ENCODE results near the gene FBXO3. TPM values are rescaled to one million over a fixed set of nuclear protein-coding genes. Genes with fewer than 3 reads are reported as not detected.

The FBXO3 gene
- total RNA-seq, 4 donors from 2014 or later, result 26.5 to 49.2 (median 43.8) TPM

- no peaks in the 10 kb centered on the region for H3K27me3 ChIP-seq
- TF ChIP-seq CTCF (IDR thresholded peaks at IDR 0.05), result no peak
- no peak for TF ChIP-seq EP300 (IDR thresholded peaks at IDR 0.05)
- TF ChIP-seq POLR2A (IDR thresholded peaks at IDR 0.05; ENCODE audit: low read depth), result no peak
- no peak for TF ChIP-seq POLR2AphosphoS5 (IDR thresholded peaks at IDR 0.05)
- intact Hi-C loops (cut with DNase I), result loop anchor here (10.0 kb wide), 1 partner anchor 611 kb away; the partner anchor contains the start of gene CSTF3
- H3K4me3 ChIP-seq, result peak overlapping the region in 1 of 4 donors; percentile 85
- peak overlapping the region; percentile 85 to 91 (median 87) for H3K27ac ChIP-seq (replicated peaks in 1 of 4)
- H3K4me1 ChIP-seq, result peaks cover 54 to 84% (median 64%) of the 10 kb centered on the region in 4 donors
- H3K9me3 ChIP-seq, result no peaks in the 10 kb centered on the region
- H3K36me3 ChIP-seq, result no peaks in the 10 kb centered on the region
- no peak for DNase-seq (ENCODE audit: extremely low spot score)
- 20% methylated on average over 1 of the region's 1 CpG for WGBS
Observed at GRCh38 chr11:33775832-33776470, 1.6 kb upstream of the FBXO3 start.

DNA sequence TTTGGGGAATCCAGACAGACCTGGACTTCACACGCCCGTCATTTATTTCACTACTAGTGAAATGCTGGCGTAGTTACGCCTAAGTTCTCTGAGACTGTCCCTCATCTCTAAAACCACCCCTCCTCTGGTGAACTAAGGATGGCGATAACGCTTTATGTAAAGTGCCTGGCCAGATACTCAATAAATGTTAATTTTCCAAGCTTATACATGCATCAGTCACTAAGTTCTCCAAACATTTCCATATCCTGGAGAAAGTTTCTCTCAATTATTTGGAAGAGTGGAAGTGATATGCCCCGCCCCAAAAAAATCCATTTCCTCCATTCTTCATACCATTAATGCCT lies 1.1 kb upstream of the FBXO3 start:
- WGBS, result 83% methylated on average over 7 of the region's 7 CpGs
- H3K27me3 ChIP-seq, result no peaks in the 10 kb centered on the region
- H3K9me3 ChIP-seq, result no peaks in the 10 kb centered on the region
- intact Hi-C loops (cut with DNase I), result loop anchor here (10.0 kb wide), 1 partner anchor 611 kb away; the partner anchor contains the start of gene CSTF3
- H3K36me3 ChIP-seq, result peaks cover 0 to 2% (median 1%) of the 10 kb centered on the region in 4 donors
- H3K4me1 ChIP-seq, result peaks cover 52 to 78% (median 61%) of the 10 kb centered on the region in 4 donors
- peak overlapping the region in 3 of 4 donors; percentile 84 to 89 (median 85) for H3K4me3 ChIP-seq
- TF ChIP-seq POLR2AphosphoS5 (IDR thresholded peaks at IDR 0.05) (no peak), POLR2A (IDR thresholded peaks at IDR 0.05; ENCODE audit: low read depth) (no peak), EP300 (IDR thresholded peaks at IDR 0.05) (no peak), CTCF (IDR thresholded peaks at IDR 0.05) (no peak)
- H3K27ac ChIP-seq (replicated peaks in 1 of 4), result peak overlapping the region; percentile 85 to 91 (median 87)
- DNase-seq (ENCODE audit: extremely low spot score), result no peak

- peaks cover 47 to 73% (median 56%) of the 10 kb centered on the region in 4 donors for H3K4me1 ChIP-seq
- TF ChIP-seq CTCF (IDR thresholded peaks at IDR 0.05), result no peak
- no peak for TF ChIP-seq EP300 (IDR thresholded peaks at IDR 0.05)
- no peak for TF ChIP-seq POLR2AphosphoS5 (IDR thresholded peaks at IDR 0.05)
- peaks cover 0 to 7% (median 5%) of the 10 kb centered on the region in 4 donors for H3K36me3 ChIP-seq
- peak overlapping the region; percentile 85 to 91 (median 87) for H3K27ac ChIP-seq (replicated peaks in 1 of 4)
- WGBS, result 4% methylated on average over 21 of the region's 23 CpGs
- H3K9me3 ChIP-seq, result no peaks in the 10 kb centered on the region
- intact Hi-C loops (cut with DNase I), result loop anchor here (10.0 kb wide), 1 partner anchor 610 kb away; the partner anchor contains the start of gene CSTF3
- H3K4me3 ChIP-seq, result peak overlapping the region; percentile 71 to 89 (median 84)
- no peaks in the 10 kb centered on the region for H3K27me3 ChIP-seq
- DNase-seq (ENCODE audit: extremely low spot score), result no peak
Observed at GRCh38 chr11:33774736-33775466, 581 bp upstream of the FBXO3 start.

DNA sequence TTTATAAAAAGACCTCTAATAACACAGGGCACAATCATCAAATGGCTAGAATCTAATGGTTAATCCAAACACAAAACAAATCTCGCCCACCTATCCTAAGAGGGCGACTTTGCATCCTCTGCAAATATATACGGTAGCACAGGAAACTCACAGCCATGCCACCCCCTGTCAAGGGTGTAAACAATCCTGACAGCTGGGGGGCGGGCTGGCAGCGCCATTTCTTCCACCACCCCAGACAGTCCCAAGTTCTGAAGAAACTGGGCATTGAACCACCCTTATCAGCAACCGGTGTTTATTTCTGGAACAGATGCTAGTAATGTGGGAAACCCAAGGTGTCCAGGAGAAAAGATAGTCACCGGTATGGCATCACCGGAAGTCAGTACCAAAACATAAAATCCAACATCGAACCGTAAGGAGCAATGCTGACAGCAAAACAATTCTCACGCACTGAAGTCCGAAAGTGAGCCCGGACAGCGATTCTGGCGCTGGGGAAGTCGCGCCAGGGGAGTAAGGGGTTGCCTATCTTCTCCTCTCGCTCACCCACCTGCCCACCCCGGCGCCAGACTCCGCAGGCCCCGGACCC lies 825 bp downstream of the FBXO3 start:
- H3K27ac ChIP-seq (replicated peaks in 1 of 4), result peak overlapping the region; percentile 85 to 91 (median 87)
- WGBS, result 5% methylated on average over 18 of the region's 22 CpGs
- no peak for DNase-seq (ENCODE audit: extremely low spot score)
- no peak for TF ChIP-seq EP300 (IDR thresholded peaks at IDR 0.05)
- no peak for TF ChIP-seq POLR2A (IDR thresholded peaks at IDR 0.05; ENCODE audit: low read depth)
- TF ChIP-seq POLR2AphosphoS5 (IDR thresholded peaks at IDR 0.05), result no peak
- TF ChIP-seq CTCF (IDR thresholded peaks at IDR 0.05), result no peak
- H3K4me3 ChIP-seq, result peak overlapping the region; percentile 71 to 89 (median 84)
- peaks cover 41 to 59% (median 46%) of the 10 kb centered on the region in 4 donors for H3K4me1 ChIP-seq
- no peaks in the 10 kb centered on the region for H3K9me3 ChIP-seq
- no peaks in the 10 kb centered on the region for H3K27me3 ChIP-seq
- intact Hi-C loops (cut with DNase I), result loop anchor here (10.0 kb wide), 1 partner anchor 609 kb away; the partner anchor contains the start of gene CSTF3
- H3K36me3 ChIP-seq, result peaks cover 9 to 21% (median 13%) of the 10 kb centered on the region in 4 donors
